ENCODE measurements around the gene FAR2.
"Not testable (repeated sequence)": the region's sequence is repeated elsewhere in the genome, so short reads cannot be mapped to it uniquely, and the experiment has no call there.

FAR2 gene

GRCh38 chr12:29152981-29153630 is 4.0 kb downstream of the FAR2 start:
- DNase-seq: no peak

- no peak for DNase-seq
These were observed 6.0 kb downstream of the FAR2 start for GRCh38 chr12:29155079-29155478.

- DNase-seq: no peak
These were observed 8.4 kb downstream of the FAR2 start for GRCh38 chr12:29157486-29157946.

GRCh38 chr12:29158115-29158763 is 9.2 kb downstream of the FAR2 start:
- DNase-seq: no peak

- DNase-seq: no peak
These were observed 10.6 kb downstream of the FAR2 start for GRCh38 chr12:29159661-29160060.

GRCh38 chr12:29160230-29160629 is 11.2 kb downstream of the FAR2 start:
- no peak for DNase-seq

GRCh38 chr12:29163146-29163545 is 14.1 kb downstream of the FAR2 start:
- no peak for DNase-seq

- no peak for DNase-seq
These were observed 15.7 kb downstream of the FAR2 start for GRCh38 chr12:29164477-29165393.

GRCh38 chr12:29167445-29167844 is 18.4 kb downstream of the FAR2 start:
- no peak for DNase-seq

GRCh38 chr12:29167988-29168387 is 18.9 kb downstream of the FAR2 start:
- DNase-seq: no peak

- not testable (repeated sequence) for DNase-seq
These were observed 20.9 kb downstream of the FAR2 start for GRCh38 chr12:29169978-29170377.

- not testable (repeated sequence) for DNase-seq
These were observed 21.5 kb downstream of the FAR2 start for GRCh38 chr12:29170478-29171084.

GRCh38 chr12:29171421-29172258 is 22.6 kb downstream of the FAR2 start:
- DNase-seq: no peak

- DNase-seq: no peak
These were observed 27.9 kb downstream of the FAR2 start for GRCh38 chr12:29176941-29177340.

- DNase-seq: not testable (repeated sequence)
These were observed 33.2 kb downstream of the FAR2 start for GRCh38 chr12:29182247-29182646.

- DNase-seq: no peak
These were observed 38.7 kb downstream of the FAR2 start for GRCh38 chr12:29187756-29188155.

- no peak for DNase-seq
These were observed 42.3 kb downstream of the FAR2 start for GRCh38 chr12:29191267-29191850.

GRCh38 chr12:29198901-29199300 is 49.8 kb downstream of the FAR2 start:
- DNase-seq: no peak

GRCh38 chr12:29200586-29200985 is 51.5 kb downstream of the FAR2 start:
- no peak for DNase-seq

- DNase-seq: no peak
These were observed 52.2 kb downstream of the FAR2 start for GRCh38 chr12:29201296-29201695.

- DNase-seq: no peak
These were observed 52.7 kb downstream of the FAR2 start for GRCh38 chr12:29201746-29202145.

GRCh38 chr12:29204521-29204920 is 55.4 kb downstream of the FAR2 start:
- DNase-seq: no peak

Measured in effector CD8-positive, alpha-beta T cell (primary cell).